IPS DF 4.7 (cell line): Measurements from ENCODE around the gene CES1.
"Not testable (repeated sequence)": the region's sequence is repeated elsewhere in the genome, so short reads cannot be mapped to it uniquely, and the experiment has no call there.

Experiments
- DNase-seq: peaks from one replicate; pipeline ENCODE4 v3.0.0-alpha.2; 2013; ENCODE audit warnings: low spot score; ENCODE audit errors: extremely low read depth

CES1 gene

GRCh38 chr16:55832773-55833691 is at the start of gene CES1:
Gene CES1, minus strand, starts transcription at chr16:55833096. Its CDS starts 41 bp downstream, at chr16:55833055.
- no peak for DNase-seq

GRCh38 chr16:55876854-55877253 is 44.0 kb upstream of the CES1 start:
- no peak for DNase-seq

- no peak for DNase-seq
These were observed 42.4 kb upstream of the CES1 start, which contains the start of gene CES5A for GRCh38 chr16:55875273-55875672. Gene CES5A, minus strand, starts transcription at chr16:55875373. Its CDS starts 152 bp downstream, at chr16:55875221.

- no peak for DNase-seq
These were observed 40.2 kb upstream of the CES1 start for GRCh38 chr16:55873122-55873521.

GRCh38 chr16:55872130-55872529 is 39.2 kb upstream of the CES1 start:
- DNase-seq, result no peak

GRCh38 chr16:55871411-55872038 is 38.6 kb upstream of the CES1 start:
- no peak for DNase-seq

- DNase-seq, result no peak
These were observed 36.1 kb upstream of the CES1 start for GRCh38 chr16:55868980-55869379.

GRCh38 chr16:55868137-55868536 is 35.2 kb upstream of the CES1 start:
- DNase-seq, result no peak

GRCh38 chr16:55861288-55861687 is 28.4 kb upstream of the CES1 start:
- DNase-seq, result no peak

- DNase-seq, result not testable (repeated sequence)
These were observed 24.8 kb upstream of the CES1 start for GRCh38 chr16:55857650-55858049.

- no peak for DNase-seq
These were observed 24.1 kb upstream of the CES1 start for GRCh38 chr16:55856950-55857349.

- DNase-seq, result no peak
These were observed 20.2 kb upstream of the CES1 start for GRCh38 chr16:55853114-55853513.

- DNase-seq, result no peak
These were observed 16.6 kb upstream of the CES1 start for GRCh38 chr16:55849536-55849935.

GRCh38 chr16:55846598-55847346 is 13.9 kb upstream of the CES1 start:
- no peak for DNase-seq

GRCh38 chr16:55843105-55843395 is 10.2 kb upstream of the CES1 start:
- no peak for DNase-seq

- peak; percentile 30 for DNase-seq
These were observed 9.6 kb upstream of the CES1 start for GRCh38 chr16:55842369-55843104.

- no peak for DNase-seq
These were observed 6.2 kb upstream of the CES1 start for GRCh38 chr16:55839115-55839514.

GRCh38 chr16:55836158-55836611 is 3.3 kb upstream of the CES1 start:
- no peak for DNase-seq

- DNase-seq, result no peak
These were observed 2.7 kb upstream of the CES1 start for GRCh38 chr16:55835581-55835980.

GRCh38 chr16:55835173-55835572 is 2.3 kb upstream of the CES1 start:
- not testable (repeated sequence) for DNase-seq

- no peak for DNase-seq
These were observed 1.2 kb upstream of the CES1 start for GRCh38 chr16:55834049-55834448.
